ENCODE results near the gene GON4L.
"Not testable (repeated sequence)": the region's sequence is repeated elsewhere in the genome, so short reads cannot be mapped to it uniquely, and the experiment has no call there.

GON4L gene

DNA sequence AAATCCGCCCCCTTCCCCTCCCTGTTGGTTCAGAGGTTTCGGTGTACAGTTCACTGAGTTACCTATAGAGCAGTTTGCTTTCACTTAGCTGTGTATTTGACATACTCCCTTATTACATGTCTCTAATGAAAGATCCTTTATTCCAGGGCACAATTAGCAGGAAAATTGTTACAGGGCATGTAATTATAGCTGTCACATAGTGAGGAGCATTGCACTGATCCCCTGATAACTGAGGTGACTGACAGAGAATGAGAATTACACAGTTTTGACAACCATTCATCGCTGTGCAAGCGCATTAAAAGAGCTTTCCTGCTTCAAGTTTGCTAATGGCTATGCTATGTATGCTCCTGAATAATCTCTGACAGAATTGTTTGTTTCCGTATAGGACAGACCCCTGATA lies 141.2 kb downstream of the GON4L start:
- no peaks in the 10 kb centered on the region for H3K27me3 Mint-ChIP-seq
- peak overlapping the region; percentile 16 for H3K27ac Mint-ChIP-seq
- peaks cover 8% of the 10 kb centered on the region for H3K4me1 Mint-ChIP-seq (ENCODE audit: low read depth)
- H3K4me3 Mint-ChIP-seq, result no peak overlapping the region
- H3K36me3 Mint-ChIP-seq, result peaks cover 9% of the 10 kb centered on the region
- no peaks in the 10 kb centered on the region for H3K9me3 Mint-ChIP-seq (ENCODE audit: low read depth)

DNA sequence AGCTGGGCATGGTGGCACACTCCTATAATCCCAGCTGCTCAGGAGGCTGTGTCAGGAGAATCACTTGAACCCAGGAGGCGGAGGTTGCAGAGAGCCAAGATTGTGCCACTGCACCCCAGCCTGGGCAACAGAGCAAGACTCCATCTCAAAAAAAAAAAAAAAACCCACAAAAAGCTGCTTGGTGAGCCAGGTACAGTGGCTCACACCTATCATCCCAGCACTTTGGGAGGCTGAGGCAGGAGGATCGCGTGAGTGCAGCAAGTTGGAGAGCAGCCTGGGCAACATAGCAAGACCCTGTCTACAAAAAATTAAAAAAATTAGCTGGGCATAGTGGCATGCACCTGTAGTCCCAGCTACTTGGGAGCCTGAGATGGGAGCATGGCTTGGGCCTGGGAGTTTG lies 142.0 kb downstream of the GON4L start:
- H3K27me3 Mint-ChIP-seq; H3K27ac Mint-ChIP-seq; H3K4me3 Mint-ChIP-seq; H3K36me3 Mint-ChIP-seq; H3K9me3 Mint-ChIP-seq (ENCODE audit: low read depth); H3K4me1 Mint-ChIP-seq (ENCODE audit: low read depth): not testable (repeated sequence)

- Mint-ChIP-seq H3K4me3 (no peak overlapping the region), H3K27ac (no peak overlapping the region), H3K27me3 (no peaks in the 10 kb centered on the region), H3K36me3 (peaks cover 9% of the 10 kb centered on the region), H3K9me3 (ENCODE audit: low read depth) (no peaks in the 10 kb centered on the region), H3K4me1 (ENCODE audit: low read depth) (peaks cover 8% of the 10 kb centered on the region)
Observed at GRCh38 chr1:155713075-155713474, 143.9 kb downstream of the GON4L start.

DNA sequence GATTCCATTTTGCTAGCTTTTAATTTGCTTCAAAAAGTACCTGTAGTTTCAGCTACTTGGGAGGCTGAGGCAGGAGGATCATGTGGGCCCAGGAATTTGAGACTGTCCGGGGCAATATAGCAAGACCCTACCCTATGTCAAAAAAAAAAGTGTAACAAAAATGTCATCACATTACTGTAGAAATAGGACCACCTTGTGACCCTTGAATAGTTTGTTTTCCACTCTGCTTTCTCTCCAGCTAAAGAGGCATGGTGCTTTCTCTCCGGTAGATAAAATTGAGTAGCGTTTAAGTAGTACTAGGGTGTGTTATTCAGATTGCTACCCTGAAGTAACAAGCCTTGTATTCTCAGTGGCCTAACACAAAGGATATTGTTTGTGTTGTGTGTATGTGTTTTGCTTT lies 144.4 kb downstream of the GON4L start:
- not testable (repeated sequence) for H3K27me3 Mint-ChIP-seq; H3K4me3 Mint-ChIP-seq; H3K36me3 Mint-ChIP-seq; H3K27ac Mint-ChIP-seq; H3K9me3 Mint-ChIP-seq (ENCODE audit: low read depth)
- peaks cover 11% of the 10 kb centered on the region for H3K4me1 Mint-ChIP-seq (ENCODE audit: low read depth)

DNA sequence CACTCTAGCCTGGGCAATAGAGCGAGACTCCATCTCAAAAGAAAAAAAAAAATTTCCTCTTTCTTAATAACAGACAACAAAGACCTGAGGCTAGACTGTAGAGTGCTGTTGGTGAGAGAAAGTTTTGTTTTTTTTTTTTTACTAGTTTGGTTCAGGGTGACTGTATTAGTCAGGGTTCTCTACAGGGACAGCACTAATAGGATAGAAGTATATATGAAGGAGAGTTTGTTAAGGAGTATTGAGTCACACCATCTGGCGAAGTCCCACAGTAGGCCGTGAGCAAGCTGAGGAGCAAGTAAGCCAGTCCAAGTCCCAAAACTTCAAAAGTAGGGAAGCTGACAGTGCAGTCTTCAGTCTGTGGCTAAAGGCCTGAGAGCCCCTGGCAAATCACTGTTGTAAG lies 145.6 kb downstream of the GON4L start:
- H3K4me1 Mint-ChIP-seq (ENCODE audit: low read depth); H3K36me3 Mint-ChIP-seq; H3K4me3 Mint-ChIP-seq; H3K9me3 Mint-ChIP-seq (ENCODE audit: low read depth); H3K27me3 Mint-ChIP-seq: not testable (repeated sequence)
- H3K27ac Mint-ChIP-seq, result peak overlapping the region; percentile 28

DNA sequence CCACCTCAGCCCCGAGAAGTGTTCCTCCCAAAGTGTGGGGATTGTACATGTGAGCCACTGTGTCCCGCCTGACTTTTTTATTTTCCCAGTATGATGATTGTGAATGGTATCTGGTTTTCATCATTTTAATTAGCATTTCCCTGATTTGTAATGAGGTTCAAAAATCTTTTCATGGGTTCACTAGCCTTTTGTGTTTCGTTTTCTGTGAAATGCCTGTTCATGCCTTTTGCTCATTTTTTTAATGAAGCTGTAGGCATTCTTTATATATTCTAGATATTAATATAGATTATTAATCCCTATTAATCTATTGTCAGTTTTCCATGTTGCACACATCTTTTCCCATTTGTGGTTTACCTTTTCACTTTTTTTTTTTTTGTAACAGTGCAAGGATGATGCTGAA lies 147.6 kb downstream of the GON4L start:
- Mint-ChIP-seq H3K4me3 (no peak overlapping the region), H3K36me3 (peaks cover 9% of the 10 kb centered on the region), H3K27ac (no peak overlapping the region), H3K27me3 (no peaks in the 10 kb centered on the region), H3K4me1 (ENCODE audit: low read depth) (peaks cover 12% of the 10 kb centered on the region), H3K9me3 (ENCODE audit: low read depth) (no peaks in the 10 kb centered on the region)

DNA sequence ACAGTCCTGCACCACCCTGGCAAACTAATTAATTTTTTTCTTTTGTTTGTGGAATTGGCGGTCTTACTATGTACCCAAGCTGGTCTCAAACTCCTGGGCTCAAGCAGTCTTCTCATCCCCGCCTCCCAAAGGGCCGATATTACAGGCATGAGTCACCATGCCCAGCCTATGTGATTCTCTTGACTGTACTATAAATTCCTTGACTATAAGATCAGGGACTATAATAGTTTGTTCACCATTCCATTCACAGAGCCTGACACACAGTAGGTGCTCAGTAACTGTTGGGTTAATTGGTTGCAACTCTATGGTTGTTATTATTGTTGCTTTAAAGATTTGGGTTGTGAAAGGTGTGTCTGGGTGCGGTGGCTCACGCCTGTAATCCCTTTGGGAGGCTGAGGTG lies 150.9 kb downstream of the GON4L start:
- Mint-ChIP-seq H3K9me3 (ENCODE audit: low read depth) (no peaks in the 10 kb centered on the region), H3K4me1 (ENCODE audit: low read depth) (peaks cover 23% of the 10 kb centered on the region), H3K36me3 (no peaks in the 10 kb centered on the region), H3K27ac (no peak overlapping the region), H3K4me3 (no peak overlapping the region), H3K27me3 (no peaks in the 10 kb centered on the region)

- not testable (repeated sequence) for H3K27me3 Mint-ChIP-seq; H3K36me3 Mint-ChIP-seq; H3K27ac Mint-ChIP-seq; H3K9me3 Mint-ChIP-seq (ENCODE audit: low read depth); H3K4me3 Mint-ChIP-seq
- peaks cover 27% of the 10 kb centered on the region for H3K4me1 Mint-ChIP-seq (ENCODE audit: low read depth)
Observed at GRCh38 chr1:155704414-155704813, 152.6 kb downstream of the GON4L start.

GRCh38 chr1:155703216-155703615 lies 153.8 kb downstream of the GON4L start:
- no peak overlapping the region for H3K27ac Mint-ChIP-seq

GRCh38 chr1:155701675-155702074 lies 155.3 kb downstream of the GON4L start:
- H3K9me3 Mint-ChIP-seq (ENCODE audit: low read depth); H3K27me3 Mint-ChIP-seq; H3K36me3 Mint-ChIP-seq; H3K4me3 Mint-ChIP-seq; H3K27ac Mint-ChIP-seq: not testable (repeated sequence)
- peaks cover 38% of the 10 kb centered on the region for H3K4me1 Mint-ChIP-seq (ENCODE audit: low read depth)

More at GRCh38 chr1:155703216-155703615, 153.8 kb downstream of the GON4L start:
- Mint-ChIP-seq H3K36me3 (no peaks in the 10 kb centered on the region), H3K27me3 (no peaks in the 10 kb centered on the region), H3K4me1 (ENCODE audit: low read depth) (peaks cover 30% of the 10 kb centered on the region), H3K4me3 (no peak overlapping the region), H3K9me3 (ENCODE audit: low read depth) (no peaks in the 10 kb centered on the region)
